Heart left ventricle (tissue), 16 donors: ENCODE data around the gene WDCP. TPM values are rescaled to one million over a fixed set of nuclear protein-coding genes. Genes with fewer than 3 reads are reported as not detected.
"Not testable (repeated sequence)": the region's sequence is repeated elsewhere in the genome, so short reads cannot be mapped to it uniquely, and the experiment has no call there.

Experiments
- ATAC-seq, 4 donors: fragments of 200-7000 bp; cut with Tn5 transposase; one replicate each; pipeline ENCODE4 v1.9.1; 2020 to 2022; ENCODE audit warnings: moderate library complexity in 4 of 4, mild to moderate bottlenecking in 3 of 4, moderate number of reproducible peaks in 1 of 4
- DNase-seq, 5 donors: peaks; one replicate each; pipeline ENCODE4 v3.0.0-alpha.2; 2020
- H3K27ac ChIP-seq, 12 donors: fragments of 200-600 bp; sonication (generic) in 4 of 12; one replicate each; pipeline versions ENCODE4 v1.5.0 to v1.8.0; 2016 to 2022; ENCODE audit warnings: mild to moderate bottlenecking in 2 of 12
- H3K27me3 ChIP-seq, 9 donors: fragments of 200-600 bp; sonication (generic) in 2 of 9; one replicate each; pipeline versions ENCODE4 v1.5.1 to v1.8.0; 2016 to 2022; ENCODE audit warnings: mild to moderate bottlenecking in 3 of 9
- H3K36me3 ChIP-seq, 9 donors: fragments of 200-600 bp; sonication (generic) in 2 of 9; one replicate each; pipeline versions ENCODE4 v1.5.0 to v1.8.0; 2018 to 2022; ENCODE audit warnings: mild to moderate bottlenecking in 2 of 9
- H3K4me1 ChIP-seq, 12 donors: fragments of 200-600 bp; sonication (generic) in 4 of 12; one replicate each; pipeline versions ENCODE4 v1.5.0 to v1.8.0; 2016 to 2022; ENCODE audit warnings: mild to moderate bottlenecking in 3 of 12
- H3K4me3 ChIP-seq, 12 donors: fragments of 200-600 bp; sonication (generic) in 4 of 12; one replicate each; pipeline versions ENCODE4 v1.5.0 to v1.8.0; 2017 to 2022; ENCODE audit warnings: mild to moderate bottlenecking in 9 of 12, moderate library complexity in 4 of 12
- H3K9me3 ChIP-seq, 12 donors: fragments of 200-600 bp; sonication (generic) in 4 of 12; one replicate each; pipeline versions ENCODE4 v1.5.0 to v1.8.0; 2016 to 2022; ENCODE audit warnings: mild to moderate bottlenecking in 1 of 12
- POLR2A ChIP-seq, 2 donors: fragments of 450-650 bp; IDR thresholded peaks; one replicate each; pipeline ENCODE4 v1.6.1; 2017; ENCODE audit warnings: antibody characterized with exemption in 2 of 2, mild to moderate bottlenecking in 2 of 2, moderate library complexity in 2 of 2
- WGBS, 4 donors: extraction: QIAGEN DNeasy Blood & Tissue Kit in 2 of 4; methylation state at CpG; one replicate each; pipeline versions ENCODE4 v1.1.5 to v1.1.7; 2013 to 2018; 5-methylcytosine and 5-hydroxymethylcytosine counted together
- intact Hi-C, 10 donors: fragments of 100-400 bp; cut with DNase I; formaldehyde crosslinking; loops; one replicate each; pipeline versions ENCODE4 v1.11.1 to v1.14.2; 2022
- long read RNA-seq, 3 donors: library from polyadenylated mRNA; unstranded; transcript quantifications; one replicate each; pipeline ENCODE4 v2.0.0, GENCODE V29; 2020 to 2021
- polyA plus RNA-seq, 2 donors: library from polyadenylated mRNA; stranded (reverse); fragments of 200-250 nt; gene quantifications; one replicate each; pipeline ENCODE4 v1.2.3, GENCODE V29; 2013
- total RNA-seq, 9 donors: library from RNA; depleted of rRNA in 2 of 9; stranded (reverse); fragments of >200 nt in 2 of 9; fragmentation: NEBNext Ultra II Directional in 3 of 9; extraction: Animal tissue kit (Norgen Biotek cat#: 25700) in 3 of 9; gene quantifications; one replicate each; pipeline versions ENCODE4 v1.1.0 to v1.2.4, GENCODE V29; 2016 to 2023
- TF ChIP-seq, protein P1 (sequence below), 12 donors: fragments of 200-600 bp; sonication (generic) in 4 of 12; IDR thresholded peaks; one replicate each; pipeline versions ENCODE4 v1.5.0 to v1.8.0; 2018 to 2022; ENCODE audit warnings: antibody characterized with exemption in 12 of 12, mild to moderate bottlenecking in 5 of 12
- donor health status: ischemic (EF 13 %, LVEDD 7.1; RV severe dilation, severe dysfunction).
- donor health status: healthy with polysubstance abuse.
- donor health status: DM: no; HTN: yes; CAD: no.
- donor health status: DM: no; HTN: no; CAD: no.
- donor health status: ischemic (EF 25% LVEDD 6.9; RV normal size, moderate dysfunction).
- donor health status: ischemic (EF 25% LVEDD 5.7; RV mildly dilated, moderate dysfunction).
- donor health status: healthy.
- donor health status: DM: yes; HTN: yes; CAD: no.
- donor health status: ischemic (EF 35%, LVEDD 5.7; RV mildly dilated, moderate dysfunction).
- donor health status: nonischemic (EF 11% LVEDD 7.7; RV severe dilation, severe dysfunction).
- donor health status: DM: yes; HTN: yes; CAD: no.
- donor health status: PGD.
- donor health status: ischemic (EF 29% LVEDD 5.4; RV normal size, mild dysfunction).
- donor health status: nonischemic (EF 23%, LVEDD 6.1; RV moderate dilation, normal function).

WDCP gene, protein sequence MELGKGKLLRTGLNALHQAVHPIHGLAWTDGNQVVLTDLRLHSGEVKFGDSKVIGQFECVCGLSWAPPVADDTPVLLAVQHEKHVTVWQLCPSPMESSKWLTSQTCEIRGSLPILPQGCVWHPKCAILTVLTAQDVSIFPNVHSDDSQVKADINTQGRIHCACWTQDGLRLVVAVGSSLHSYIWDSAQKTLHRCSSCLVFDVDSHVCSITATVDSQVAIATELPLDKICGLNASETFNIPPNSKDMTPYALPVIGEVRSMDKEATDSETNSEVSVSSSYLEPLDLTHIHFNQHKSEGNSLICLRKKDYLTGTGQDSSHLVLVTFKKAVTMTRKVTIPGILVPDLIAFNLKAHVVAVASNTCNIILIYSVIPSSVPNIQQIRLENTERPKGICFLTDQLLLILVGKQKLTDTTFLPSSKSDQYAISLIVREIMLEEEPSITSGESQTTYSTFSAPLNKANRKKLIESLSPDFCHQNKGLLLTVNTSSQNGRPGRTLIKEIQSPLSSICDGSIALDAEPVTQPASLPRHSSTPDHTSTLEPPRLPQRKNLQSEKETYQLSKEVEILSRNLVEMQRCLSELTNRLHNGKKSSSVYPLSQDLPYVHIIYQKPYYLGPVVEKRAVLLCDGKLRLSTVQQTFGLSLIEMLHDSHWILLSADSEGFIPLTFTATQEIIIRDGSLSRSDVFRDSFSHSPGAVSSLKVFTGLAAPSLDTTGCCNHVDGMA
- total RNA-seq (1 to 10 TPM; 4.9 to 9.8 (median 6.1) TPM), polyA plus RNA-seq (1 to 10 TPM; 1.9 to 4.8 TPM)
- long read RNA-seq, donor 1, partial matches to known transcripts = 1 of 3 reads
- long read RNA-seq, donor 1, other reads (novel, unspliced or antisense) = 0 of 3 reads
- long read RNA-seq, donor 2, transcript WDCP-201 (4 exons, 3,817 nt) = major isoform, 7 of 8 reads
- long read RNA-seq, donor 2, partial matches to known transcripts = 0 of 8 reads
- long read RNA-seq, donor 2, other reads (novel, unspliced or antisense) = 0 of 8 reads
- long read RNA-seq, donor 3, transcript WDCP-201 (4 exons, 3,817 nt) = major isoform, 5 of 7 reads
- long read RNA-seq, donor 3, partial matches to known transcripts = 1 of 7 reads
- long read RNA-seq, donor 3, other reads (novel, unspliced or antisense) = 1 of 7 reads

GRCh38 chr2:24046930-24047702 is at the start of gene WDCP:
WDCP (minus strand) TSS chr2:24047391; CDS start chr2:24039494, 7,897 bp downstream.
- peak; percentile 93 to 97 (median 96) for DNase-seq
- peak within 1 kb of the TSS; percentile 52 to 87 (median 73) for H3K4me3 ChIP-seq
- intact Hi-C loops = loop anchor here in 5 of 10 donors (1.0 to 10.0 kb wide), 6 partner anchors 30 to 120 kb away; partner anchors contain the start of genes ATAD2B (in 2 of the 5), SF3B6 (in 1 of the 5), TP53I3 (in 1 of the 5) and UBXN2A (in 1 of the 5)
- ATAC-seq = peak; percentile 99 to 100 (median 100)
- no peaks in the 10 kb centered on the region for H3K36me3 ChIP-seq
- H3K27ac ChIP-seq = peak within 1 kb of the TSS in 10 of 12 donors; percentile 33 to 79 (median 68)
- 0 to 2% (median 1%) methylated on average over 33 to 38 of the region's 38 CpGs for whole genome bisulfite sequencing, 4 donors
- H3K9me3 ChIP-seq = no peaks in the 10 kb centered on the region
- peaks cover 0 to 39% (median 19%) of the 10 kb centered on the region in 12 donors for H3K4me1 ChIP-seq
- TF ChIP-seq POLR2A (IDR thresholded peaks at IDR 0.05) = peak in 1 of 2 donors; percentile 86
- TF ChIP-seq, protein P1, sequence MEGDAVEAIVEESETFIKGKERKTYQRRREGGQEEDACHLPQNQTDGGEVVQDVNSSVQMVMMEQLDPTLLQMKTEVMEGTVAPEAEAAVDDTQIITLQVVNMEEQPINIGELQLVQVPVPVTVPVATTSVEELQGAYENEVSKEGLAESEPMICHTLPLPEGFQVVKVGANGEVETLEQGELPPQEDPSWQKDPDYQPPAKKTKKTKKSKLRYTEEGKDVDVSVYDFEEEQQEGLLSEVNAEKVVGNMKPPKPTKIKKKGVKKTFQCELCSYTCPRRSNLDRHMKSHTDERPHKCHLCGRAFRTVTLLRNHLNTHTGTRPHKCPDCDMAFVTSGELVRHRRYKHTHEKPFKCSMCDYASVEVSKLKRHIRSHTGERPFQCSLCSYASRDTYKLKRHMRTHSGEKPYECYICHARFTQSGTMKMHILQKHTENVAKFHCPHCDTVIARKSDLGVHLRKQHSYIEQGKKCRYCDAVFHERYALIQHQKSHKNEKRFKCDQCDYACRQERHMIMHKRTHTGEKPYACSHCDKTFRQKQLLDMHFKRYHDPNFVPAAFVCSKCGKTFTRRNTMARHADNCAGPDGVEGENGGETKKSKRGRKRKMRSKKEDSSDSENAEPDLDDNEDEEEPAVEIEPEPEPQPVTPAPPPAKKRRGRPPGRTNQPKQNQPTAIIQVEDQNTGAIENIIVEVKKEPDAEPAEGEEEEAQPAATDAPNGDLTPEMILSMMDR (IDR thresholded peaks at IDR 0.05) = no peak
- H3K27me3 ChIP-seq = no peaks in the 10 kb centered on the region

DNA sequence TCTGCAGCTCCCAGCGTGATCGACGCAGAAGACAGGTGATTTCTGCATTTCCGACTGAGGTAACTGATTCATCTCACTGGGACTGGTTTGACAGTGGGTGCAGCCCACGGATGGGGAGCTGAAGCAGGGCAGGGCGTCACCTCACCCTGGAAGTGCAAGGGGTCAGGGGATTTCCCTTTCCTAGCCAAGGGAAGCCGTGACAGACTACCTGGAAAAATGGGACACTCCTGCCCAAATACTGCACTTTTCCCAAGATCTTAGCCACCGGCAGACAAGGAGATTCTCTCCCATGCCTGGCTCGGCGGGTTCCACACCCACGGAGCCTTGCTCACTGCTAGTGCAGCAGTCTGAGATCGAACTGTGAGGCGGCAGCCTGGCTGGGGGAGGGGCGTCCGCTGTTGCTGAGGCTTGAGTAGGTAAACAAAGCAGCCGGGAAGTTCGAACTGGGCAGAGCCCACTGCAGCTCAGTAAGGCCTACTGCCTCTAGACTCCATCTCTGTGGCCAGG is 48.0 kb upstream of the WDCP start:
- H3K36me3 ChIP-seq = peaks cover 0 to 28% (median 12%) of the 10 kb centered on the region in 9 donors
- WGBS, 4 donors = 76 to 89% (median 83%) methylated on average over 8 to 17 of the region's 17 CpGs
- DNase-seq, H3K27ac ChIP-seq, H3K4me1 ChIP-seq, ATAC-seq, intact Hi-C loops, H3K9me3 ChIP-seq, H3K4me3 ChIP-seq, H3K27me3 ChIP-seq: not testable (repeated sequence)

DNA sequence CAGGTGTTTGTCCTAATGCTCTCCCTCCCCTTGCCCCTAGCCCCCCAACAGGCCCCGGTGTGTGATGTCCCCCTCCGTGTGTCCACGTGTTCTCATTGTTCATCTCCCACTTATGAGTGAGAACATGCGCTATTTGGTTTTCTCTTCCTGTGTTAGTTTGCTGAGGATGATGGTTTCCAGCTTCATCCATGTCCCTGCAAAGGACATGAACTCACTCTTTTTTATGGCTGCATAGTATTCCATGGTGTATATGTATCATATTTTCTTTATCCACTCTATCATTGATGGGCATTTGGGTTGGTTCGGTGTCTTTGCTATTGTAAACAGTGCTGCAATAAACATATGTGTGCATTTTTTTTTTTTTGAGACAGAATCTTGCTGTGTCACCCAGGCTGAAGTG is 46.1 kb upstream of the WDCP start:
- 96 to 99% (median 98%) methylated on average over 5 of the region's 5 CpGs for WGBS, 4 donors
- H3K36me3 ChIP-seq = peaks cover 0 to 34% (median 17%) of the 10 kb centered on the region in 9 donors
- H3K27ac ChIP-seq, H3K9me3 ChIP-seq, intact Hi-C loops, DNase-seq, H3K27me3 ChIP-seq, ATAC-seq, H3K4me3 ChIP-seq, H3K4me1 ChIP-seq: not testable (repeated sequence)

- intact Hi-C loops = loop anchor here in 4 of 10 donors (5.0 to 10.0 kb wide), 4 partner anchors 33 to 264 kb away; partner anchors contain the start of genes FAM228B (in 1 of the 4) and PFN4 (in 1 of the 4)
- Histone ChIP-seq H3K4me3 (no peak overlapping the region), H3K27ac (no peak overlapping the region), H3K27me3 (no peaks in the 10 kb centered on the region), H3K9me3 (no peaks in the 10 kb centered on the region), H3K4me1 (peaks cover 0 to 14% (median 6%) of the 10 kb centered on the region in 12 donors), H3K36me3 (peaks cover 0 to 18% (median 6%) of the 10 kb centered on the region in 9 donors)
- ATAC-seq (no peak), DNase-seq (no peak)
- WGBS, 4 donors = 65 to 93% (median 80%) methylated on average over 2 of the region's 2 CpGs
- TF ChIP-seq, protein P1 (IDR thresholded peaks at IDR 0.05) = no peak
- TF ChIP-seq POLR2A (IDR thresholded peaks at IDR 0.05) = no peak
These were observed 41.7 kb upstream of the WDCP start for GRCh38 chr2:24088821-24089359.
